GM19023 (cell line): ENCODE results near the gene CAPG.
A peak's percentile ranks its signal among the peaks of the same experiment; 100 is the strongest.

Experiments used
- ATAC-seq: cut with Tn5 transposase; IDR thresholded peaks from one replicate; pipeline ENCODE4 v1.9.1; 2021; ENCODE audit warnings: mild to moderate bottlenecking, moderate library complexity; ENCODE audit not compliant: unreplicated experiment

The CAPG gene

GRCh38 chr2:85439025-85439472, 28.9 kb upstream of the CAPG start:
- no peak for ATAC-seq

- ATAC-seq: peak; percentile 9
Observed at GRCh38 chr2:85438201-85439024, 28.2 kb upstream of the CAPG start.

GRCh38 chr2:85437488-85438200, 27.5 kb upstream of the CAPG start:
- peak; percentile 87 for ATAC-seq

DNA sequence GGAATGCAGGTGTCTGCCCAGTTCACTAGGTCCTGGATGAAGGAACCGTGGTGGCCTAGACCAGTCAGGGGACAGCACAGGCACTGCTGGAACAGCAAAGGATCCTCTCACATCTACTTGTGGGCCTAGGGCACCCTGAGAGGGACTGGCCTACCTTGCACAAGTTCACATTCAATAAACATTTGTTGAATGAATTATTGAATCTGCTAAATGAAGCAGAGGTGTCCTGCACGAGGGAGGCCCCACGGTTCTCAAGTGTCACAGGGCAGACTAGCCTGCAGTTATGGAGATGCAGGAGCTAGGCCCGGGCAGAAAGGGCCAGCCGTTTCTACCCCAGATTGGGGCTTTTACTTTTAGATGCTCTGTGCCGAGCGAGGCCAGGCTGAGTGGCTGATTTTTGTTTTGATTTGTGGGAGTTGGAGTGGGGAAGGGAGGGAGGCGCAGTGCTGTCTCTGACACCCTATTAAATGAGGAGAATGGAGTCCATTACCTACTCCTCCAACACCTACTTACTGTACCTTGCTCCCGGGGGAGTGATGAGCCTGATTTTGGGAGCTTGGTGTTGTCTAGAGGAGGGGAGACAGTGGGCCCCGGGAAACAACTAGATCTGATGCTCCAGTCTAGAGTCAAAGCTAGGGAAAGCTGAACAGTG, 26.8 kb upstream of the CAPG start:
- ATAC-seq: peak; percentile 8

DNA sequence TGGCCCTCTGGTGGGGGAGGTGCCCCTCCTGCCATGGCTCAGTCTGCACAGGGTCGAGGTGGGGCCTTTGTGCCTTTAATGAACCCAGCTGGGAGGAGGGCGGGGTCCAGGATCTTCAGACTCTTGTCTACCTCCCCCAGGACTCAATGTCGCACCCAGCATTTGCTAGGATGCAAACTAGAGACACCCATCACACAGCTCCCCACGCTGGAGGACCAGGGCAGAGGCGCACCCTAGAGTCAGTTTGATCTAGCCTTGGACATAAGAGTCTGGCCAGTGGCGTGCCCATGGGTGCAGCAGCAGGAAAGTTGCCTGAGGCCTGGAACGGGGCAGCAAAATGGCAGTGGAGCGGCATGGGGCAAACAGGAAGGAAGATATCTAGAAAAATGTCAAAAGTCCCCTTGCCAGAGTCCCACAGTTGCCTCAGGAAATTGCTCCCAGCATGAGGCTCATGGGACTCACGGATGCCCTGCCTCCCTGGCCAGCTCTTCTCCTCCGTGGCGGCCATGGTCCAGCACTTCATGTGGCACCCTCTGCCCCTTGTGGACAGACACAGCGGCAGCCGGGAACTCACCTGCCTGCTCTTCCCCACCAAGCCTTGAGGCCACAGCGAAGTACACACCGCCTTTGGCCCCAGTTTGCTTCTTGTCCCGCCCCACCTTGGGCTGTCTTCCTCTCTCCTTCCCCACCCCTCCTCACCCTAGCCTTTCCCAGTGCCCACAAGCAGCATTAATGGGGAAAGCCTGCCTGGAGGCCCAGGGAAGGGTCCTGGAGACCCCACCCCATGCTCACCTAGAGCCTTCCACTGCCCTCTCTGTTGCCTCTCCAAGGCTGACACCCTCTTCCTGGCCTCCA, 26.0 kb upstream of the CAPG start:
- ATAC-seq: no peak

- ATAC-seq: no peak
Observed at GRCh38 chr2:85435220-85435958, 25.2 kb upstream of the CAPG start.

DNA sequence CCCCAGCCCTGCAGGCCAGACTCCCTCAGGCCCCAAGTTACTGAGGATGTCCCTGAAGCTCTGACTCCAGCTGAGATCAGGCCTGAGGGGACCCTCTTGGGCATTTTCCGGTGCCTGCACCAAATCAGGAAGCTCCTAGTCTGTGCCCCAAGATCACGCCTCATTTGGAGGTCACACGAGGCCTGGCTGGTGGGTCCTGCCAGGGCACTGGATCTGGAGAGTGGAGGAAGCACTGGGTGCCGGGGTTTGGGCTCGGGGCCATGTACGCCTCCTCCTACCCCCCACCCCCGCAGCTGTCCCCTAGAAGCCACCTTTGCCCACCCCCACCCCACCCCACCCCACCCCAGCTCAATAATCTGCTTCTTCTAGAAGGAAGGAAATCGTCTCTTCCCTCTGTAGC, 24.5 kb upstream of the CAPG start:
- ATAC-seq: no peak

DNA sequence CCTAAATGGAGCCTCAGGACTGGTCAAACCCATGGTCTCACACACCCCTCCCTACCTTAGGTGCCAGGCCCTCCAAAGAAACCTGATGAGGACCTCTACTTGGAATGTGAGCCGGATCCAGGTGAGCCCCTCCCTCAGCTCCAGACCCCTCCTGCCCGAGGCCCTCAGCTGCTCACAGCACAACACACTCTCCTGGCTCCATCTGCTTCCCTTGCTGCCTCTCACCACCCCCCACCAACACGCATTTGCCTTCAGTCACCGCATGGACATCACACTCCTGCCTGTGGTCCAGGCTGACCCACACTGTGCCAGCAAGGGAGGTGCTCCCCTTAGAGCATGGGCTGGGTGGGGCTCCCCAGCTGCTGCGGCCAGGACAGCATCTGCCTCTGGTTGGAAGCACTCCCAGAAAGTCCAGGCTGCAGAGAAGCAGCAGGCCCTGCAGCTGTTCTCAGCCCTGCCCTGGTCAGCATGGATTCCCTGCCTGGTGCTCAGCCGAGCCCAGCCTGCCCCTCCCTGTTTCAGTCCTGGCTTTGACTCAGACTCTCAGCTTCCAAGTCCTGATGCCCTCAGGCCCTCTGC, 23.4 kb upstream of the CAPG start:
- no peak for ATAC-seq

DNA sequence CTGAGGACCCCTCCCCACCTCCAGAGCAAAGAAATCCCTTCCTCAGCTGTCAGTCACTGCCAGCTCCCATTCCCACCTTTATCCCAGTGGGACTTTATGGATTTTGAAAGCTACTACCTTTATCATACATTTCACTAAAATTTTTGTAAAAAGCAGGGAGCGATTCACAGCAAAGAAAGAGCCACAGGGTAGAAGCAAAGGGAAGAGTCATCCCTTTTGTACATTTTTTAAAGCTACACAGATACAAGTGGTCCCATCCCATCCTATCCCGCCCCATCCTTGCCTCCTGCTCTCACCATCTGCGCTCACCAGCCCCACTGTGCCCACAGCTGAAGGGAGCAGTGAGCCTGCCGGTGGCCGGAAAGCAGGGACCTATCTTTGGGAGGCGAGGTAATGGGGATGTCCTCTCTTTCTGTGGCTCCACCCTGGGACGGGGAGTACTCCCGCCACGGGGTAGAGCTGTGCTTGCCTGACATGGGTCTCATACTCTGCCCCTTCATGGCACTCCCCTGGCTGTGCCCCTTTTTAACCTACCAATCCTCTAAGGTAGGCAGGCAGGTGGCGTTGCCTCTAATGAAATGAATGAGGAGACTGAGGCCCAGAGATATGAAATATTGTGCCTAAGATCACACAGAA, 21.5 kb upstream of the CAPG start:
- no peak for ATAC-seq

DNA sequence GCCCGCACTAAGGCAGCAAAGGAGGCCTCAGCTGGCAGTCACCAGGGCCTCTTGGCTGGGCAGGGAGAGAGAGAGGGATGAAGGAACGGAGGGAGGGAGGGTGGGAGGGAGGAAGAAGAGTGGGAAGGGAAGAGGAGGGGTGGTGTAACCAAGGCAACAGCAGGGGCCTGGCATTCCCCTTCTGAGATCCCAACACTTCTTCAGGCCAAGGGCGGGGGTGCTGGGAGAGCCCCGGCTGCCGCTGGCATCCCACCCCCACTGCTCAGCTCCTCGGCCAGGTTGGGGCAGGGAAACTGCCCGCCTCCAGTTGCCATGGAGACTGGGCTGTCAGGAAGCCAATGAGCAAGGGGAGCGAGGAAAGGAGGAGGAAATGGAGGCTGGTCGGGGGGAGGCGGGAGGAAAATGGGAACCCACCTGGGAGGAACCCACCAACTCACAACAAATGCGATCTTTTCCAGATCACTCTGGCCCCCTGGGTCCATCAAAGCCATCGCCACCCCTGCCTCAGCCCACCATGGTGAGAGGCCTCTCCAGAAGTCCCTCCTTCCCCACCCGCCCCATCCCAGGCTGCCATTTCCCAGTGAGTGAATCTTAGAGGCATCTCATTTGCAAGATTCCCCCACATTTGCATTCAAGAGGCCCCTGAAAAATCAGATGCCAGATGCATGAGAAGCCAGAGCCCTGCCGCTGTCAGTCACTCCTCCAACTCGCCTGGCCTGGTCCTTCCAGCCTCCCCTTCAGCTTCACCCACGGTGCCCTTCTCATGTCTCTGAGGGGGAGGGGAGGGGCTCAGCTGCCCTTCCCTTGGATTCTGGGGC, 20.8 kb upstream of the CAPG start:
- ATAC-seq: no peak

GRCh38 chr2:85429924-85430289, 19.7 kb upstream of the CAPG start:
- ATAC-seq: no peak

GRCh38 chr2:85429213-85429923, 19.2 kb upstream of the CAPG start:
- ATAC-seq: no peak

DNA sequence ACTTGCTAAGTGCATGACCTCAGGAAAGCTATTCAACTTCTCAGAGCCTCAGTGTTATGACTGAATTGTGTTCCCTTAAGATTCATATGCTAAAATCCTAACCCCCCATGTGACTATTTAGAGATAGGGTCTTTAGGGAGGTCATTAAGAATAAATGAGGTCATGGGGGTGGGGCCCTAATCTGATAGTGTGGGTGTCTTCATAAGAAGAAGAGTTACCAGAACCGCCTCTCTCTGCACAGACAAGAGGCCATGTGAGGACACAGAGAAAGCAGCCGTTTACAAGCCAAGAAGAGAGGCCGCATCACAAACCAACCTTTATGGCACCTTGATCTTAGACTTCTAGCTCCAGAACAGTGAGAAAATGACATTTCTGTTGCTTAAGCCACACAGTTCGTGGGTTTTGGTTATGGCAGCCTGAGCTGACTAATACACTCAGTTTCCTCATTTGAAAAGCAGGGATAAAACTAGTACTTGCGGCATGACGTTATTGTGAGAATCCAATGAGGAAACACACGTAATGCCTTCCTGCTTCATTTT, 18.2 kb upstream of the CAPG start:
- no peak for ATAC-seq

- no peak for ATAC-seq
Observed at GRCh38 chr2:85427300-85427835, 17.2 kb upstream of the CAPG start.

DNA sequence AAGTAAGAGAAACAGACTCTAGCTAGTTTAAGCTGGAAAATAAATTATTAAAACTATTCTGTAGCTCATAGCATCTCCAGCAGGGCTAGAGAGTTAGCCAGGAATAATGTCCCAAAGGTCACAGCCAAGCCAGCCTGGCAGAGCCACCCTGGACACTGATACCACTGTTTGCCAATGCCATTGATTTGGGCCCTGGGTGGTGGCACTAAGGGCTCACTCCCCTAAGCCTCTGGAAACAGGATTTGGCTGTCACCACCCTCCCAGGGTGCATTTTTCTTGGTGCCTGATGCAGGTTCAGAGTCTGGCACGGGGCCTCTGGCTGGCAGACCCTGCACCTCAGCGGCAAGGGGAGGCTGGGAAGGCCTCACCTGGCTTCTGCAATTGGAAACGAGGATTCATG, 15.4 kb upstream of the CAPG start:
- no peak for ATAC-seq

- ATAC-seq: no peak
Observed at GRCh38 chr2:85423525-85423924, 13.4 kb upstream of the CAPG start.

- ATAC-seq: no peak
Observed at GRCh38 chr2:85422072-85422457, 11.9 kb upstream of the CAPG start.
